ENCODE data around the gene LRRC3C. TPM values are rescaled to one million over a fixed set of nuclear protein-coding genes. Genes with fewer than 3 reads are reported as not detected.
"Not testable (repeated sequence)": the region's sequence is repeated elsewhere in the genome, so short reads cannot be mapped to it uniquely, and the experiment has no call there.

The LRRC3C gene
- total RNA-seq, 1 experiment from 2014 or later: not detected

GRCh38 chr17:39943702-39944392 lies 16.3 kb downstream of the LRRC3C start:
- ChIA-PET CTCF (no interaction called here), POLR2A (ENCODE audit: low non-redundant PET) (no interaction called here)
- DNase-seq (ENCODE audit: low spot score): no peak
- no peaks in the 10 kb centered on the region for H3K27me3 ChIP-seq (replicated peaks; ENCODE audit: insufficient read depth, low read depth, low read length, poor library complexity)
- H3K4me3 ChIP-seq (ENCODE audit: low read depth, low read length, poor library complexity, severe bottlenecking): no peak overlapping the region
- intact Hi-C loops (cut with micrococcal nuclease; ENCODE audit: unreplicated experiment): no loop called here
- no TSS peak for BruUV-seq (replicated peaks)
- H3K36me3 ChIP-seq (ENCODE audit: insufficient read depth, low read length, poor library complexity, severe bottlenecking): no peaks in the 10 kb centered on the region
- H3K9me3 ChIP-seq (ENCODE audit: low read depth, low read length, poor library complexity, severe bottlenecking): no peaks in the 10 kb centered on the region
- no peaks in the 10 kb centered on the region for H3K4me1 ChIP-seq (ENCODE audit: insufficient read depth, low read length, poor library complexity, severe bottlenecking)
- no peak overlapping the region for H3K27ac ChIP-seq (ENCODE audit: low read depth, low read length, poor library complexity, severe bottlenecking)
- TF ChIP-seq CTCF (conservative IDR thresholded peaks at IDR 0.05; ENCODE audit: low read depth, low read length) (no peak), EZH2 (IDR thresholded peaks at IDR 0.05; ENCODE audit: borderline replicate concordance, low read depth, low read length, poor library complexity, severe bottlenecking) (no peak)

- H3K36me3 ChIP-seq (ENCODE audit: insufficient read depth, low read length, poor library complexity, severe bottlenecking): no peaks in the 10 kb centered on the region
- TF ChIP-seq EZH2 (IDR thresholded peaks at IDR 0.05; ENCODE audit: borderline replicate concordance, low read depth, low read length, poor library complexity, severe bottlenecking) (no peak), CTCF (conservative IDR thresholded peaks at IDR 0.05; ENCODE audit: low read depth, low read length) (no peak)
- H3K4me1 ChIP-seq (ENCODE audit: insufficient read depth, low read length, poor library complexity, severe bottlenecking): no peaks in the 10 kb centered on the region
- no peaks in the 10 kb centered on the region for H3K9me3 ChIP-seq (ENCODE audit: low read depth, low read length, poor library complexity, severe bottlenecking)
- ChIA-PET CTCF (no interaction called here), POLR2A (ENCODE audit: low non-redundant PET) (no interaction called here)
- no peak overlapping the region for H3K4me3 ChIP-seq (ENCODE audit: low read depth, low read length, poor library complexity, severe bottlenecking)
- no peak overlapping the region for H3K27ac ChIP-seq (ENCODE audit: low read depth, low read length, poor library complexity, severe bottlenecking)
- intact Hi-C loops (cut with micrococcal nuclease; ENCODE audit: unreplicated experiment): no loop called here
- no peak for DNase-seq (ENCODE audit: low spot score)
- no peaks in the 10 kb centered on the region for H3K27me3 ChIP-seq (replicated peaks; ENCODE audit: insufficient read depth, low read depth, low read length, poor library complexity)
- BruUV-seq (replicated peaks): no TSS peak
These were observed 16.8 kb downstream of the LRRC3C start for GRCh38 chr17:39944393-39944711.

DNA sequence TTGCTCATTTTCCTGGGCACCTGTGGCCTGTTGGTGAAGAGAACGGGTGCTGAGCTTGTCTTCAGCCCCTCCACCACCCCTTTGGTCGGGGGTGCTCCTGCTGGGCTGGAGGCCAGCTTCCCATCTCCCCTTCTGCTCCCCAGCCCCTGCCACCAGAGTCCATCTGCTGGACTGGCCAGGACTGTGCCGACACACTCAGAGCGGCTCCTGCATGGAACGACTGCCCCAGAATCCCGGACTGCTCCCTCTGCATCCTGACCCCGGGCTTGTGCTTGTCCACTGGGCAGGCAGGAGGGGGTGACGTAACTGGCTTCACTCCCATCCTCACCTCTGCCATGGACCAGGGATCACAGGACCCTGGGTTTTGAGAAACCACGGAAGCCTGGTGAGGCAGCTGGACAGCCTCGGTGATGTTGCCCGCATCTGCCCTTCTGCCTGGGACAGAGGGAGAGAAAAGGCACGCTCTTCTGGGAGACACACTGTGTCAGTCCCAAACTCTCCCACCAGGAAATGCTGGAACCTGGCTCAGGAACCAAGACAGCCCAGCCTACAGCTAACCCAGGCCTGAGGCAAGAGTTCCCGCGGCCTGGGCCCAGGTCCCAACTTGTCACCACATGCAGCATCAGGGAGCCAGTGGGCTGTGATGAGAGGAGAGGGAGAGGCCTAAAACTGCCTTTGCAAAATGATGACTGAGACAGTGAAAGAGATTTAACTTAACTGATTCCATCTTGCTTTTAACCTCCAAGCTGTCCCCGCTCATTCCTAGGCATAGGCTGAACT lies 19.2 kb downstream of the LRRC3C start:
- Histone ChIP-seq H3K27me3 (replicated peaks; ENCODE audit: insufficient read depth, low read depth, low read length, poor library complexity) (no peaks in the 10 kb centered on the region), H3K36me3 (ENCODE audit: insufficient read depth, low read length, poor library complexity, severe bottlenecking) (no peaks in the 10 kb centered on the region), H3K4me3 (ENCODE audit: low read depth, low read length, poor library complexity, severe bottlenecking) (no peak overlapping the region), H3K9me3 (ENCODE audit: low read depth, low read length, poor library complexity, severe bottlenecking) (no peaks in the 10 kb centered on the region), H3K4me1 (ENCODE audit: insufficient read depth, low read length, poor library complexity, severe bottlenecking) (no peaks in the 10 kb centered on the region), H3K27ac (ENCODE audit: low read depth, low read length, poor library complexity, severe bottlenecking) (no peak overlapping the region)
- ChIA-PET CTCF (no interaction called here), POLR2A (ENCODE audit: low non-redundant PET) (no interaction called here)
- no peak for DNase-seq (ENCODE audit: low spot score)
- BruUV-seq (replicated peaks): no TSS peak
- intact Hi-C loops (cut with micrococcal nuclease; ENCODE audit: unreplicated experiment): no loop called here
- no peak for TF ChIP-seq CTCF (conservative IDR thresholded peaks at IDR 0.05; ENCODE audit: low read depth, low read length)
- TF ChIP-seq EZH2 (IDR thresholded peaks at IDR 0.05; ENCODE audit: borderline replicate concordance, low read depth, low read length, poor library complexity, severe bottlenecking): no peak

DNA sequence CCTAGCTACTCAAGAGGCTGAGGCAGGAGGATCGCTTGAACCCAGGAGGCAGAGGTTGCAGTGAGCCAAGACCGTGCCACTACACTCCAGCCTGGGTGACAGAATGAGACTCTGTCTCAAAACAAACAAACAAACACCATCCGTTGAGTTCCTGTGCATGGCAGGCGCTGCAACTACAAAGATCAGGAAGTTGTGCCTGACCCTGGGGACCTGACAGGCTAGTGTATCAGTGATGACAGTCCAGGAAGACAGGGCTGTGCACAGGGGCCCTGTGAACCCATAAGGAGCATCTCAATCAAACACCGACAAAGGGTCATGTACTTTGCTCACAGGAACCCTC lies 20.9 kb downstream of the LRRC3C start:
- BruUV-seq (replicated peaks); CTCF ChIA-PET: not testable (repeated sequence)

More for the DNA sequence above, 20.9 kb downstream of the LRRC3C start:
- H3K27me3 ChIP-seq (replicated peaks; ENCODE audit: insufficient read depth, low read depth, low read length, poor library complexity); H3K9me3 ChIP-seq (ENCODE audit: low read depth, low read length, poor library complexity, severe bottlenecking); H3K36me3 ChIP-seq (ENCODE audit: insufficient read depth, low read length, poor library complexity, severe bottlenecking); H3K4me1 ChIP-seq (ENCODE audit: insufficient read depth, low read length, poor library complexity, severe bottlenecking); POLR2A ChIA-PET (ENCODE audit: low non-redundant PET); H3K27ac ChIP-seq (ENCODE audit: low read depth, low read length, poor library complexity, severe bottlenecking); H3K4me3 ChIP-seq (ENCODE audit: low read depth, low read length, poor library complexity, severe bottlenecking); DNase-seq (ENCODE audit: low spot score); intact Hi-C loops (cut with micrococcal nuclease; ENCODE audit: unreplicated experiment): not testable (repeated sequence)

Data from A673 (cell line).